Heart right ventricle (tissue), 16 donors: ENCODE results near the gene UPK1A. TPM values are rescaled to one million over a fixed set of nuclear protein-coding genes. Genes with fewer than 3 reads are reported as not detected.

Experiments used
- ATAC-seq, 8 donors: fragments of 200-7000 bp; cut with Tn5 transposase; one replicate each; pipeline ENCODE4 v1.9.1; 2020; ENCODE audit warnings: mild to moderate bottlenecking in 8 of 8, moderate library complexity in 8 of 8, moderate number of reproducible peaks in 1 of 8
- DNase-seq, 2 donors: peaks; one replicate each; pipeline ENCODE4 v3.0.0-alpha.2; 2020
- H3K27ac ChIP-seq, 10 donors: fragments of 200-600 bp; sonication (generic) in 2 of 10; one replicate each; pipeline versions ENCODE4 v1.5.0 to v1.8.0; 2020 to 2022; ENCODE audit warnings: mild to moderate bottlenecking in 3 of 10
- H3K27me3 ChIP-seq, 7 donors: fragments of 200-600 bp; one replicate each; pipeline ENCODE4 v1.8.0; 2021 to 2022; ENCODE audit warnings: mild to moderate bottlenecking in 2 of 7
- H3K36me3 ChIP-seq, 9 donors: fragments of 200-600 bp; sonication (generic) in 1 of 9; one replicate each; pipeline versions ENCODE4 v1.5.0 to v1.8.0; 2020 to 2022; ENCODE audit warnings: mild to moderate bottlenecking in 2 of 9
- H3K4me1 ChIP-seq, 9 donors: fragments of 200-600 bp; sonication (generic) in 1 of 9; one replicate each; pipeline versions ENCODE4 v1.5.0 to v1.8.0; 2020 to 2022; ENCODE audit warnings: mild to moderate bottlenecking in 4 of 9
- H3K4me3 ChIP-seq, 10 donors: fragments of 200-600 bp; sonication (generic) in 2 of 10; one replicate each; pipeline versions ENCODE4 v1.5.0 to v1.8.0; 2020 to 2022; ENCODE audit warnings: mild to moderate bottlenecking in 7 of 10, moderate library complexity in 2 of 10
- H3K9me3 ChIP-seq, 11 donors: fragments of 200-600 bp in 10 of 11; sonication (generic) in 2 of 11; one replicate each; pipeline versions ENCODE4 v1.5.0 to v1.8.0; 2013 to 2022; ENCODE audit warnings: mild to moderate bottlenecking in 2 of 11, control low read depth in 1 of 11, moderate library complexity in 1 of 11
- CTCF ChIP-seq, 9 donors: fragments of 200-600 bp; sonication (generic) in 2 of 9; IDR thresholded peaks; one replicate each; pipeline versions ENCODE4 v1.5.0 to v1.8.0; 2021 to 2022; ENCODE audit warnings: antibody characterized with exemption in 9 of 9, mild to moderate bottlenecking in 5 of 9, moderate library complexity in 1 of 9
- WGBS, 2 donors: extraction: QIAGEN DNeasy Blood & Tissue Kit; methylation state at CpG; one replicate each; pipeline ENCODE4 v1.1.7; 2013; ENCODE audit warnings: inconsistent platforms in 1 of 2; 5-methylcytosine and 5-hydroxymethylcytosine counted together
- intact Hi-C, 10 donors: fragments of 100-400 bp; cut with DNase I; formaldehyde crosslinking; loops; one replicate each; pipeline versions ENCODE4 v1.11.1 to v1.14.2; 2022
- polyA plus RNA-seq, 2 donors: library from polyadenylated mRNA; stranded (reverse); fragments of 200-250 nt; gene quantifications; one replicate each; pipeline ENCODE4 v1.2.3, GENCODE V29; 2013
- total RNA-seq, 10 donors: library from RNA; stranded (reverse); fragmentation: NEBNext Ultra II Directional in 3 of 10; extraction: Animal tissue kit (Norgen Biotek cat#: 25700) in 3 of 10; gene quantifications; one replicate each; pipeline versions ENCODE4 v1.2.1 to v1.2.4, GENCODE V29; 2021 to 2023
- donor health status: Arrhythmogenic right ventricular cardiomyopathy.
- donor health status: ischemic (EF 13 %, LVEDD 7.1; RV severe dilation, severe dysfunction).
- donor health status: healthy with polysubstance abuse.
- donor health status: DM: no; HTN: yes; CAD: no.
- donor health status: DM: no; HTN: no; CAD: no.
- donor health status: ischemic (EF 25% LVEDD 6.9; RV normal size, moderate dysfunction).
- donor health status: ischemic (EF 25% LVEDD 5.7; RV mildly dilated, moderate dysfunction).
- donor health status: healthy.
- donor health status: DM: yes; HTN: yes; CAD: no.
- donor health status: Ischemic cardiomyopathy.
- donor health status: ischemic (EF 35%, LVEDD 5.7; RV mildly dilated, moderate dysfunction).
- donor health status: nonischemic (EF 11% LVEDD 7.7; RV severe dilation, severe dysfunction).
- donor health status: DM: yes; HTN: yes; CAD: no.
- donor health status: PGD.
- donor health status: ischemic (EF 29% LVEDD 5.4; RV normal size, mild dysfunction).
- donor health status: nonischemic (EF 23%, LVEDD 6.1; RV moderate dilation, normal function).

UPK1A gene
- total and polyA plus RNA-seq, 12 donors: 0.03 to 0.38 TPM; not detected in 10

DNA sequence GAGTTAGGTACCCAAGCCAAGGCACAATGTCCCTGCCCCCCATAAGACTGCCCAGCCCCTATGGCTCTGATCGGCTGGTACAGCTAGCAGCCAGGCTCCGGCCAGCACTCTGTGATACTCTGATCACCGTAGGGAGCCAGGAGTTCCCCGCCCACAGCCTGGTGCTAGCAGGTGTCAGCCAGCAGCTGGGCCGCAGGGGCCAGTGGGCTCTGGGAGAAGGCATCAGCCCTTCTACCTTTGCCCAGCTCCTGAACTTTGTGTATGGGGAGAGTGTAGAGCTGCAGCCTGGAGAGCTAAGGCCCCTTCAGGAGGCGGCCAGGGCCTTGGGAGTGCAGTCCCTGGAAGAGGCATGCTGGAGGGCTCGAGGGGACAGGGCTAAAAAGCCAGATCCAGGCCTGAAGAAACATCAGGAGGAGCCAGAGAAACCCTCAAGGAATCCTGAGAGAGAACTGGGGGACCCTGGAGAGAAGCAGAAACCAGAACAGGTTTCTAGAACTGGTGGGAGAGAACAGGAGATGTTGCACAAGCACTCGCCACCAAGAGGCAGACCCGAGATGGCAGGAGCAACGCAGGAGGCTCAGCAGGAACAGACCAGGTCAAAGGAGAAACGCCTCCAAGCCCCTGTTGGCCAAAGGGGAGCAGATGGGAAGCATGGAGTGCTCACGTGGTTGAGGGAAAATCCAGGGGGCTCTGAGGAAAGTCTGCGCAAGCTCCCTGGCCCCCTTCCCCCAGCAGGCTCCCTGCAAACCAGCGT lies 48.5 kb downstream of the UPK1A start:
- no peak for DNase-seq
- Histone ChIP-seq H3K36me3 (peaks cover 0 to 4% (median 0%) of the 10 kb centered on the region in 9 donors), H3K4me1 (peaks cover 6 to 30% (median 24%) of the 10 kb centered on the region in 9 donors), H3K27me3 (no peaks in the 10 kb centered on the region), H3K27ac (peak overlapping the region in 1 of 10 donors; percentile 40), H3K4me3 (no peak overlapping the region), H3K9me3 (no peaks in the 10 kb centered on the region)
- intact Hi-C loops: loop anchor here in 7 of 10 donors (1.0 to 10.0 kb wide), 7 partner anchors 20 to 202 kb away; partner anchors contain the start of genes TMEM147 (in 4 of the 7) and DMKN (in 1 of the 7)
- TF ChIP-seq CTCF (IDR thresholded peaks at IDR 0.05): no peak
- no peak for ATAC-seq
- WGBS, 2 donors: 77 to 81% methylated on average over 14 of the region's 14 CpGs

- WGBS, 2 donors: 82 to 84% methylated on average over 7 of the region's 7 CpGs
These were observed 49.1 kb downstream of the UPK1A start for GRCh38 chr19:35715355-35715809.

GRCh38 chr19:35715981-35716800 lies 49.9 kb downstream of the UPK1A start:
- intact Hi-C loops: loop anchor here in 9 of 10 donors (1.0 to 10.0 kb wide), 13 partner anchors 14 to 204 kb away; partner anchors contain the start of genes TMEM147 (in 5 of the 9), DMKN (in 1 of the 9), PSENEN (in 1 of the 9) and U2AF1L4 (in 1 of the 9)
- peak; percentile 67 to 74 for DNase-seq
- peak; percentile 20 to 71 (median 62) for ATAC-seq
- no peak for TF ChIP-seq CTCF (IDR thresholded peaks at IDR 0.05)
- Histone ChIP-seq H3K9me3 (no peaks in the 10 kb centered on the region), H3K36me3 (peaks cover 0 to 18% (median 0%) of the 10 kb centered on the region in 9 donors), H3K4me1 (peaks cover 6 to 34% (median 27%) of the 10 kb centered on the region in 9 donors), H3K4me3 (peak overlapping the region; percentile 36 to 98 (median 82)), H3K27ac (peak overlapping the region; percentile 78 to 97 (median 92)), H3K27me3 (no peaks in the 10 kb centered on the region)
- WGBS, 2 donors: 3% methylated on average over 52 of the region's 52 CpGs

More at GRCh38 chr19:35715355-35715809, 49.1 kb downstream of the UPK1A start:
- peak overlapping the region in 5 of 10 donors; percentile 78 to 95 (median 92) for H3K27ac ChIP-seq
- H3K4me3 ChIP-seq: peak overlapping the region in 3 of 10 donors; percentile 75 to 98 (median 96)
- no peaks in the 10 kb centered on the region for H3K9me3 ChIP-seq
- TF ChIP-seq CTCF (IDR thresholded peaks at IDR 0.05): no peak
- H3K36me3 ChIP-seq: peaks cover 0 to 10% (median 0%) of the 10 kb centered on the region in 9 donors
- ATAC-seq (no peak), DNase-seq (no peak)
- no peaks in the 10 kb centered on the region for H3K27me3 ChIP-seq
- intact Hi-C loops: loop anchor here in 7 of 10 donors (1.0 to 10.0 kb wide), 7 partner anchors 21 to 203 kb away; partner anchors contain the start of genes TMEM147 (in 4 of the 7) and DMKN (in 1 of the 7)
- H3K4me1 ChIP-seq: peaks cover 6 to 34% (median 27%) of the 10 kb centered on the region in 9 donors
